Pancreas (tissue), 10 donors: Measurements from ENCODE around the gene TEX22. TPM values are rescaled to one million over a fixed set of nuclear protein-coding genes. Genes with fewer than 3 reads are reported as not detected.

ENCODE experiments used
- ATAC-seq, 4 donors: fragments of 200-7000 bp; cut with Tn5 transposase; one replicate each; pipeline versions ENCODE4 v1.8.0 to v1.9.1; 2020; ENCODE audit warnings: mild to moderate bottlenecking in 4 of 4, moderate library complexity in 4 of 4
- DNase-seq, 6 donors: peaks; one replicate each; pipeline ENCODE4 v3.0.0-alpha.2; 2020
- FAIRE-seq: peaks from 2 replicates; lab custom pipeline; 2012; peaks lifted over from hg19 to GRCh38; lab: Jason Lieb, UNC
- H3K27ac ChIP-seq, 4 donors: fragments of 200-600 bp; sonication (generic); 1 replicate in 3 of 4; 2 replicates in 1 of 4; pipeline versions ENCODE4 v1.5.0 to v1.8.0; 2020
- H3K27me3 ChIP-seq, 4 donors: fragments of 200-600 bp; one replicate each; pipeline ENCODE4 v1.8.0; 2021
- H3K36me3 ChIP-seq, 3 donors: fragments of 200-600 bp; sonication (generic) in 1 of 3; one replicate each; pipeline versions ENCODE4 v1.5.0 to v1.8.0; 2020 to 2021
- H3K4me1 ChIP-seq, 3 donors: fragments of 200-600 bp; one replicate each; pipeline ENCODE4 v1.8.0; 2021
- H3K4me3 ChIP-seq, 4 donors: fragments of 200-600 bp; sonication (generic) in 2 of 4; one replicate each; pipeline versions ENCODE4 v1.5.0 to v1.8.0; 2020 to 2021
- H3K9me3 ChIP-seq, 4 donors: fragments of 200-600 bp; one replicate each; pipeline ENCODE4 v1.8.0; 2021
- WGBS, 2 donors: extraction: QIAGEN DNeasy Blood & Tissue Kit; methylation state at CpG; one replicate each; pipeline ENCODE4 v1.1.7; 2013; 5-methylcytosine and 5-hydroxymethylcytosine counted together
- intact Hi-C, 3 donors: fragments of 100-400 bp; cut with DNase I; formaldehyde crosslinking; loops; one replicate each; pipeline versions ENCODE4 v1.11.1 to v1.14.2; 2022
- polyA plus RNA-seq, 2 donors: library from polyadenylated mRNA; stranded (reverse); fragments of 200-250 nt; gene quantifications; one replicate each; pipeline ENCODE4 v1.2.3, GENCODE V29; 2013
- total RNA-seq, 6 donors: library from RNA; stranded (reverse); fragmentation: NEBNext Ultra II Directional in 4 of 6; extraction: Animal tissue kit (Norgen Biotek cat#: 25700) in 4 of 6; gene quantifications; one replicate each; pipeline versions ENCODE4 v1.2.1 to v1.2.4, GENCODE V29; 2021 to 2023
- TF ChIP-seq, protein P1 (sequence below), 4 donors: fragments of 200-600 bp; sonication (generic) in 3 of 4; IDR thresholded peaks; one replicate each; pipeline versions ENCODE4 v1.5.0 to v1.8.0; 2021; ENCODE audit warnings: antibody characterized with exemption in 4 of 4
- donor health status: healthy with polysubstance abuse.
- donor health status: DM: no; HTN: no; CAD: no; lungs with moderate emphysema.
- donor health status: DM: no; HTN: no; CAD: no.
- donor health status: control.
- donor health status: control.
- donor health status: Bipolar disorder and iron deficiency.
- donor health status: DM: yes; HTN: yes; CAD: no.
- donor health status: DM: no; HTN: no; CAD: no.
- donor health status: DM: no; HTN: no; CAD: no.
- donor health status: DM: yes; HTN: yes; CAD: no.

TEX22 gene
- total and polyA plus RNA-seq, 8 donors, result 0.14 to 2.4 (median 1.1) TPM

DNA sequence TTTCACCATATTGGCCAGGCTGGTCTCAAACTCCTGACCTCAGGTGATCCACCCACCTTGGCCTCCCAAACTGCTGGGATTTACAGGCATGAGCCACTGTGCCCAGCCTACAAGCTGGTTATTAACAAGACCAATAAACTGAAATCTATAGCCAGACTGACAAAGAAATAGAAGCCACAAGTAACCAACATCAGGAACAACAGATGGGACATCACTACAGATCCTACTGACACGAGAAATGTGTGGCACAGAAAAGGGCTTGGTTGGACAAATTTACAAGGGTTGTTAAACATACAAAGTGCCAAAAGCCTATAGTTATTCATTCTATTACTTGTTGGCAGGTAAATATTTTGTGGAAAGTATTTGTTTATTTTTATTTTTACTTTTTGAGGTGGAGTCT lies 32.9 kb downstream of the TEX22 start:
- TF ChIP-seq, protein P1, sequence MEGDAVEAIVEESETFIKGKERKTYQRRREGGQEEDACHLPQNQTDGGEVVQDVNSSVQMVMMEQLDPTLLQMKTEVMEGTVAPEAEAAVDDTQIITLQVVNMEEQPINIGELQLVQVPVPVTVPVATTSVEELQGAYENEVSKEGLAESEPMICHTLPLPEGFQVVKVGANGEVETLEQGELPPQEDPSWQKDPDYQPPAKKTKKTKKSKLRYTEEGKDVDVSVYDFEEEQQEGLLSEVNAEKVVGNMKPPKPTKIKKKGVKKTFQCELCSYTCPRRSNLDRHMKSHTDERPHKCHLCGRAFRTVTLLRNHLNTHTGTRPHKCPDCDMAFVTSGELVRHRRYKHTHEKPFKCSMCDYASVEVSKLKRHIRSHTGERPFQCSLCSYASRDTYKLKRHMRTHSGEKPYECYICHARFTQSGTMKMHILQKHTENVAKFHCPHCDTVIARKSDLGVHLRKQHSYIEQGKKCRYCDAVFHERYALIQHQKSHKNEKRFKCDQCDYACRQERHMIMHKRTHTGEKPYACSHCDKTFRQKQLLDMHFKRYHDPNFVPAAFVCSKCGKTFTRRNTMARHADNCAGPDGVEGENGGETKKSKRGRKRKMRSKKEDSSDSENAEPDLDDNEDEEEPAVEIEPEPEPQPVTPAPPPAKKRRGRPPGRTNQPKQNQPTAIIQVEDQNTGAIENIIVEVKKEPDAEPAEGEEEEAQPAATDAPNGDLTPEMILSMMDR (IDR thresholded peaks at IDR 0.05), result no peak
- Histone ChIP-seq H3K36me3 (no peaks in the 10 kb centered on the region), H3K27me3 (no peaks in the 10 kb centered on the region), H3K27ac (peak overlapping the region in 1 of 4 donors; percentile 33), H3K4me1 (no peaks in the 10 kb centered on the region), H3K4me3 (no peak overlapping the region), H3K9me3 (no peaks in the 10 kb centered on the region)
- FAIRE-seq (no peak), DNase-seq (no peak), ATAC-seq (no peak)
- 95 to 100% methylated on average over 1 of the region's 1 CpG for WGBS, 2 donors
- intact Hi-C loops, result no loop called here

DNA sequence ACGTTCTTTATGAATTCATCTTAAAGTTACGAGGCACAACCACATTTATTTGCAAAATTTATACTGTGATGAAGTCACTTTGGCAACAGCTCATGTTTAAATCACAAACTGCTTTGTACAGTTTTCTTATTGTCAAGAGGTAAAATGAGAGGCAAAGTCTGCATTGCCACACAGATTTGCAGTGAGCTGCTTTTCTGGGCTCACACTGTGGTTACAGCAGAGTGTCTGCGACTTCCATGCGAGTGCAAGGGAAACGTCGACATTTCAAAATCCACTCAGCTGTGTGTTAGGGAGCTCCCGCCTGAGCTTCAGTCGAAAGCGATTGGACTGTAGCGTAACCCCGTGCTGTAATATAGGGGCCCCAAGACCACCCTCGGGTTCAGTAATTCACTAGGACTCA lies 34.3 kb downstream of the TEX22 start:
- TF ChIP-seq, protein P1 (IDR thresholded peaks at IDR 0.05), result no peak
- WGBS, 2 donors, result 89 to 91% methylated on average over 12 of the region's 12 CpGs
- FAIRE-seq (no peak), ATAC-seq (no peak), DNase-seq (no peak)
- Histone ChIP-seq H3K4me1 (no peaks in the 10 kb centered on the region), H3K9me3 (no peaks in the 10 kb centered on the region), H3K27ac (no peak overlapping the region), H3K27me3 (no peaks in the 10 kb centered on the region), H3K36me3 (no peaks in the 10 kb centered on the region), H3K4me3 (no peak overlapping the region)
- intact Hi-C loops, result no loop called here

- Histone ChIP-seq H3K27me3 (no peaks in the 10 kb centered on the region), H3K9me3 (no peaks in the 10 kb centered on the region), H3K36me3 (no peaks in the 10 kb centered on the region), H3K27ac (no peak overlapping the region), H3K4me1 (no peaks in the 10 kb centered on the region), H3K4me3 (no peak overlapping the region)
- DNase-seq, result peak in 1 of 6 donors; percentile 60
- WGBS, 2 donors, result 84 to 87% methylated on average over 17 of the region's 17 CpGs
- ATAC-seq, result peak in 1 of 4 donors; percentile 8
- no peak for FAIRE-seq
- intact Hi-C loops, result no loop called here
- TF ChIP-seq, protein P1 (IDR thresholded peaks at IDR 0.05), result no peak
Observed at GRCh38 chr14:105433161-105433605, 34.8 kb downstream of the TEX22 start.

DNA sequence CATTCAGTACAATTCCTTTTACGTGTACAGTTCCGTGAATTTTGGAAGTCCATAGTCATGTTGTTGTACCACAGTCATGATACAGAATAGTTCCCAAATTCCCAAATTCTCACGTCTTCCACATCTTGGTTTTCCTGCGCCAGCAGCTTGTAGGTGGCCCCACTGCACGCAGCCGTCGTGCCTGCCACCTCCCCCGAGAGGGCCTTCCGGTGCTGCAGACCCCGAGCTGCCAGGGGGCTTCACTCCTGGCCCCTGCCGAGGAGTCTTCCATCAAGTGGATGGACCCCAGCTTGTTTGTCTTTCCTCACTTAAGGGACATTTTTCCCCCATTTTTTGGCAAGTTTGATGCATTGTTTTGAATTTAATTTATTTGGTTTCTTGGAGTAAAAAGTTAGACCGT lies 38.1 kb downstream of the TEX22 start:
- H3K9me3 ChIP-seq, result no peaks in the 10 kb centered on the region
- ATAC-seq, result no peak
- no peak for DNase-seq
- FAIRE-seq, result no peak
- intact Hi-C loops, result no loop called here
- no peak overlapping the region for H3K27ac ChIP-seq
- H3K4me3 ChIP-seq, result no peak overlapping the region
- H3K4me1 ChIP-seq, result no peaks in the 10 kb centered on the region
- TF ChIP-seq, protein P1 (IDR thresholded peaks at IDR 0.05), result no peak
- 89 to 90% methylated on average over 12 of the region's 12 CpGs for WGBS, 2 donors
- no peaks in the 10 kb centered on the region for H3K36me3 ChIP-seq
- H3K27me3 ChIP-seq, result no peaks in the 10 kb centered on the region

GRCh38 chr14:105436891-105437722 lies 38.8 kb downstream of the TEX22 start:
- Histone ChIP-seq H3K27me3 (no peaks in the 10 kb centered on the region), H3K27ac (no peak overlapping the region), H3K9me3 (no peaks in the 10 kb centered on the region), H3K4me3 (no peak overlapping the region), H3K36me3 (no peaks in the 10 kb centered on the region), H3K4me1 (no peaks in the 10 kb centered on the region)
- DNase-seq, result peak in 1 of 6 donors; percentile 61
- ATAC-seq, result no peak
- 88 to 92% methylated on average over 27 to 31 of the region's 31 CpGs for WGBS, 2 donors
- FAIRE-seq, result no peak
- intact Hi-C loops, result no loop called here
- TF ChIP-seq, protein P1 (IDR thresholded peaks at IDR 0.05), result no peak
